Progenitor cell of endocrine pancreas (in vitro differentiated cells): ENCODE results near the gene RNF123. TPM values are rescaled to one million over a fixed set of nuclear protein-coding genes. Genes with fewer than 3 reads are reported as not detected.
A peak's percentile ranks its signal among the peaks of the same experiment; 100 is the strongest.

Experiments
- DNase-seq: peaks from one replicate; pipeline ENCODE4 v3.0.0; 2021; ENCODE audit warnings: low spot score; ENCODE audit not compliant: unreplicated experiment
- H3K27ac Mint-ChIP-seq: 2 replicates; pipeline ENCODE4 v1.8.0; 2021; ENCODE audit warnings: mild to moderate bottlenecking, moderate library complexity, mixed read lengths
- H3K27me3 Mint-ChIP-seq: 2 replicates; pipeline ENCODE4 v1.8.0; 2021; ENCODE audit warnings: mixed read lengths
- H3K36me3 Mint-ChIP-seq: 2 replicates; pipeline ENCODE4 v1.8.0; 2022; ENCODE audit warnings: mixed read lengths; ENCODE audit not compliant: insufficient read depth
- H3K4me1 Mint-ChIP-seq: 2 replicates; pipeline ENCODE4 v1.8.0; 2021; ENCODE audit warnings: low read depth, mixed read lengths
- H3K4me3 Mint-ChIP-seq: 2 replicates; pipeline ENCODE4 v1.8.0; 2021; ENCODE audit warnings: low read depth, mild to moderate bottlenecking, moderate library complexity, mixed read lengths
- H3K9me3 Mint-ChIP-seq: 2 replicates; pipeline ENCODE4 v1.8.0; 2021; ENCODE audit warnings: low read depth, mixed read lengths
- CTCF ChIP-seq: fragments of 200-600 bp; sonication (generic); IDR thresholded peaks from one replicate; pipeline ENCODE4 v1.5.0; 2021; ENCODE audit warnings: antibody characterized with exemption, mild to moderate bottlenecking; ENCODE audit not compliant: unreplicated experiment
- total RNA-seq: library from RNA; stranded (reverse); gene quantifications from 2 replicates; pipeline ENCODE4 v1.2.1, GENCODE V29; 2021

The RNF123 gene
- total RNA-seq, 1 donor from 2014 or later = 52.2 TPM

- TF ChIP-seq CTCF = no peak
- H3K9me3 Mint-ChIP-seq = no peaks in the 10 kb centered on the region
- H3K4me3 Mint-ChIP-seq = no peak overlapping the region
- H3K27ac Mint-ChIP-seq = no peak overlapping the region
- no peaks in the 10 kb centered on the region for H3K36me3 Mint-ChIP-seq
- peaks cover 11% of the 10 kb centered on the region for H3K4me1 Mint-ChIP-seq
- DNase-seq = no peak
- H3K27me3 Mint-ChIP-seq = no peaks in the 10 kb centered on the region
Measured at GRCh38 chr3:49716169-49716568, 26.8 kb downstream of the RNF123 start.

- Mint-ChIP-seq H3K9me3 (no peaks in the 10 kb centered on the region), H3K27ac (no peak overlapping the region), H3K36me3 (no peaks in the 10 kb centered on the region), H3K4me1 (peaks cover 11% of the 10 kb centered on the region), H3K4me3 (no peak overlapping the region), H3K27me3 (no peaks in the 10 kb centered on the region)
- no peak for TF ChIP-seq CTCF
- DNase-seq = no peak
Measured at GRCh38 chr3:49716691-49717210, 27.4 kb downstream of the RNF123 start.

- Mint-ChIP-seq H3K27me3 (no peaks in the 10 kb centered on the region), H3K4me3 (no peak overlapping the region), H3K9me3 (no peaks in the 10 kb centered on the region), H3K4me1 (peaks cover 11% of the 10 kb centered on the region), H3K27ac (no peak overlapping the region), H3K36me3 (no peaks in the 10 kb centered on the region)
- DNase-seq = no peak
- TF ChIP-seq CTCF = no peak
Measured at GRCh38 chr3:49717211-49717958, 28.0 kb downstream of the RNF123 start.

- no peaks in the 10 kb centered on the region for H3K27me3 Mint-ChIP-seq
- H3K27ac Mint-ChIP-seq = peak overlapping the region; percentile 73
- H3K4me1 Mint-ChIP-seq = peaks cover 16% of the 10 kb centered on the region
- H3K36me3 Mint-ChIP-seq = no peaks in the 10 kb centered on the region
- TF ChIP-seq CTCF = no peak
- DNase-seq = peak; percentile 11
- no peaks in the 10 kb centered on the region for H3K9me3 Mint-ChIP-seq
- H3K4me3 Mint-ChIP-seq = peak overlapping the region; percentile 80
Measured at GRCh38 chr3:49717959-49718857, 28.9 kb downstream of the RNF123 start.

GRCh38 chr3:49718858-49719213, 29.5 kb downstream of the RNF123 start:
- H3K4me3 Mint-ChIP-seq = peak overlapping the region; percentile 80
- H3K36me3 Mint-ChIP-seq = no peaks in the 10 kb centered on the region
- H3K27ac Mint-ChIP-seq = peak overlapping the region; percentile 73
- no peak for TF ChIP-seq CTCF
- H3K4me1 Mint-ChIP-seq = peaks cover 18% of the 10 kb centered on the region
- peak; percentile 13 for DNase-seq
- no peaks in the 10 kb centered on the region for H3K27me3 Mint-ChIP-seq
- H3K9me3 Mint-ChIP-seq = no peaks in the 10 kb centered on the region
